Neural cell (in vitro differentiated cells): ENCODE results near the gene AFAP1. TPM values are rescaled to one million over a fixed set of nuclear protein-coding genes. Genes with fewer than 3 reads are reported as not detected.

Experiments used
- H2AFZ ChIP-seq: fragments of 200-600, 300-800 bp; sonication (generic), shearing (Covaris generic); 2 replicates; pipeline ENCODE4 v1.6.0; 2014; ENCODE audit warnings: low read depth, mild to moderate bottlenecking, antibody characterized with exemption, low read length, moderate library complexity
- H3F3A ChIP-seq: fragments of 200-600 bp; shearing (Covaris generic); 2 replicates; pipeline ENCODE4 v1.6.1; 2016; ENCODE audit warnings: mild to moderate bottlenecking, moderate library complexity, mixed read lengths, antibody characterized with exemption, low read length; ENCODE audit not compliant: insufficient read depth, poor library complexity, severe bottlenecking
- H3K27ac ChIP-seq: fragments of 200-600, 300-800 bp; sonication (generic), shearing (Covaris generic); 2 replicates; pipeline ENCODE4 v1.5.1; 2014; ENCODE audit warnings: mild to moderate bottlenecking, low read length, moderate library complexity
- H3K27me3 ChIP-seq: fragments of 300-800, 200-600 bp; sonication (generic), shearing (Covaris generic); 2 replicates; pipeline ENCODE4 v1.6.0; 2014; ENCODE audit warnings: mild to moderate bottlenecking, low read depth, low read length, moderate library complexity; ENCODE audit not compliant: insufficient read depth
- H3K36me3 ChIP-seq: fragments of 300-800, 200-600 bp; sonication (generic), shearing (Covaris generic); 2 replicates; pipeline ENCODE4 v1.5.1; 2014; ENCODE audit warnings: mild to moderate bottlenecking, antibody characterized with exemption, low read length, moderate library complexity; ENCODE audit not compliant: insufficient read depth
- H3K4me2 ChIP-seq: fragments of 300-800, 200-600 bp; sonication (generic), shearing (Covaris generic); 2 replicates; pipeline ENCODE4 v1.6.0; 2014; ENCODE audit warnings: mild to moderate bottlenecking, low read length
- H3K4me3 ChIP-seq: fragments of 300-800, 200-600 bp; sonication (generic), shearing (Covaris generic); 2 replicates; pipeline ENCODE4 v1.5.1; 2014; ENCODE audit warnings: mild to moderate bottlenecking, low read length, moderate library complexity
- H3K79me2 ChIP-seq: fragments of 200-600 bp; shearing (Covaris generic); replicated peaks from 2 replicates; pipeline ENCODE4 v1.6.0; 2014; ENCODE audit warnings: mild to moderate bottlenecking, low read length, moderate library complexity; ENCODE audit not compliant: insufficient read depth
- H3K9ac ChIP-seq: fragments of 300-800, 200-600 bp; sonication (generic), shearing (Covaris generic); 2 replicates; pipeline ENCODE4 v1.6.1; 2016; ENCODE audit warnings: mild to moderate bottlenecking, low read length, mixed read lengths
- H3K9me2 ChIP-seq: fragments of 200-600 bp; shearing (Covaris generic); 2 replicates; pipeline ENCODE4 v1.6.1; 2016; ENCODE audit warnings: mild to moderate bottlenecking, low read length, mixed read lengths; ENCODE audit not compliant: insufficient read depth
- H3K9me3 ChIP-seq: fragments of 200-600, 300-800 bp; sonication (generic), shearing (Covaris generic); 2 replicates; pipeline ENCODE4 v1.6.1; 2016; ENCODE audit warnings: mild to moderate bottlenecking, mixed run types, low read length, moderate library complexity, mixed read lengths
- H4K20me1 ChIP-seq: fragments of 200-600 bp; shearing (Covaris generic); 2 replicates; pipeline ENCODE4 v1.6.1; 2016; ENCODE audit warnings: mild to moderate bottlenecking, mixed run types; ENCODE audit not compliant: insufficient read depth
- EP300 ChIP-seq: fragments of 450-650 bp; conservative IDR thresholded peaks from 2 replicates; pipeline ENCODE4 v1.6.1; 2014; ENCODE audit warnings: antibody characterized with exemption, mild to moderate bottlenecking, moderate library complexity; ENCODE audit not compliant: poor library complexity, severe bottlenecking
- EZH2 ChIP-seq: fragments of 200-600, 300-800 bp; shearing (Covaris generic), sonication (generic); IDR thresholded peaks from 2 replicates; pipeline ENCODE4 v1.6.1; 2014; ENCODE audit warnings: antibody characterized with exemption, low read length, borderline replicate concordance, mild to moderate bottlenecking; ENCODE audit not compliant: insufficient read depth, poor library complexity, severe bottlenecking
- MXI1 ChIP-seq: fragments of 450-650 bp; conservative IDR thresholded peaks from 2 replicates; pipeline ENCODE4 v1.6.1; 2014; ENCODE audit warnings: antibody characterized with exemption, mild to moderate bottlenecking; ENCODE audit not compliant: poor library complexity, severe bottlenecking
- POLR2AphosphoS5 ChIP-seq: IDR thresholded peaks from 2 replicates; pipeline ENCODE4 v1.6.1; 2012
- RAD21 ChIP-seq: fragments of 450-650 bp; conservative IDR thresholded peaks from 2 replicates; pipeline ENCODE4 v1.6.1; 2014; ENCODE audit warnings: antibody characterized with exemption, mild to moderate bottlenecking, moderate library complexity
- SMC3 ChIP-seq: fragments of 450-650 bp; conservative IDR thresholded peaks from 2 replicates; pipeline ENCODE4 v1.6.1; 2014; ENCODE audit warnings: antibody characterized with exemption, mild to moderate bottlenecking, moderate library complexity; ENCODE audit not compliant: poor library complexity
- TAF1 ChIP-seq: IDR thresholded peaks from 2 replicates; pipeline ENCODE4 v1.6.1; 2012; ENCODE audit warnings: low read depth
- polyA plus RNA-seq: library from polyadenylated mRNA; depleted of rRNA; stranded (reverse); fragments of >200 nt; gene quantifications from 2 replicates; pipeline ENCODE4 v1.2.3, GENCODE V29; 2014
- TF ChIP-seq, protein P1 (sequence below): fragments of 450-650 bp; IDR thresholded peaks from 2 replicates; pipeline ENCODE4 v1.5.1; 2014; ENCODE audit warnings: antibody characterized with exemption, mild to moderate bottlenecking, moderate library complexity; ENCODE audit not compliant: poor library complexity, severe bottlenecking
- TF ChIP-seq, protein P2 (sequence below): IDR thresholded peaks from 2 replicates; pipeline ENCODE4 v1.6.1; 2012; ENCODE audit warnings: borderline replicate concordance

AFAP1 gene
- polyA plus RNA-seq, 1 donor from 2014 or later: 38.9 TPM

DNA sequence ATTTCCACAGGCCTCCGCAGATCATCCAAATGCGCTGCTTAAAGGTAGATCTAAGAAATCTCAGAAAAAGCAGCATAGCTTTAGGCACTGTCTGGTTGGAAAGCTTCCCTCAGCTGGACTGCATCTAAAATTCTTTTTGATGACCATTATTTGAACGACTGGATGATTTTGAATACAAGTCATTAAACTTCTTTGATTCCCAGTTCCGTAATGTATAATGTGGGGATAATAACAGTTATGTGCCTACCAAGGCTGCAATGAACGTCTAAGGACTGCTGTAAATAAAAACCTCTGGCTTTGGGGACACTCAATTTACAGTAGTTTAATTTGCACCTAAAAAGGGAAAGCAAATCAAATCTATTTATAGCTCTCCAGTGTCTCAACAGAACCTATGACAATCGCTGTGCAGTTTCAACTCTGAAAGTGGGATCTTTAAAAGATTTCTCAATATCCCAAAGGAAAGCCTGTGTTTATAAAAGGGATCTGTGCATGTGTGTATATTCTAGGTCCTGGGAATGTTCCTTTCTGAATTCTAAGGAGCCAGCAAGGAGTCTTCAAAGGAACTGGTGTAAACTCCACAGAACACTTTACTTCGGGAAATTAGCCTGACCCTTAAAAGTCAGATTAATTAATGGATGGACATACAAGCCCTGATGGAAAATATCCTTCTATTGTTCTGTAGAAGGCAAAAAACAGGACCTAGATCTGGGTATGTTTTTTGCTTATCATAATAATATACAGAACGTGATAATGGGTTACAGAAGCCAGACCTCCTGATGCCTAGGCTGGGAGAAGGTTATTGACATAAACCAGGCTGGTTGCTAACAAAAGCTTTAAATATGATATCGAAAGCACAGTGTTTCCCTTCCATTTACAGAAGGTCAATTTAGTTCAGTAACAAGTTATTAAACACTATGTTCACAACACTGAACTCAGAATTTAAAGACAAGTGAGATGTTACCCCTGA is 53.4 kb downstream of the AFAP1 start:
- Histone ChIP-seq H3K36me3 (no peaks in the 10 kb centered on the region), H3K9ac (no peak overlapping the region), H3K4me3 (no peak overlapping the region), H3K4me2 (no peak overlapping the region), H3F3A (no peaks in the 10 kb centered on the region), H3K9me3 (no peaks in the 10 kb centered on the region), H3K9me2 (no peaks in the 10 kb centered on the region), H3K79me2 (peaks cover 65% of the 10 kb centered on the region), H3K27me3 (no peaks in the 10 kb centered on the region), H4K20me1 (peaks cover 8% of the 10 kb centered on the region), H3K27ac (no peak overlapping the region), H2AFZ (no peak overlapping the region)
- TF ChIP-seq POLR2AphosphoS5 (no peak), SMC3 (no peak), EP300 (no peak), TAF1 (no peak), RAD21 (no peak), MXI1 (no peak), EZH2 (no peak)
- TF ChIP-seq, protein P1, sequence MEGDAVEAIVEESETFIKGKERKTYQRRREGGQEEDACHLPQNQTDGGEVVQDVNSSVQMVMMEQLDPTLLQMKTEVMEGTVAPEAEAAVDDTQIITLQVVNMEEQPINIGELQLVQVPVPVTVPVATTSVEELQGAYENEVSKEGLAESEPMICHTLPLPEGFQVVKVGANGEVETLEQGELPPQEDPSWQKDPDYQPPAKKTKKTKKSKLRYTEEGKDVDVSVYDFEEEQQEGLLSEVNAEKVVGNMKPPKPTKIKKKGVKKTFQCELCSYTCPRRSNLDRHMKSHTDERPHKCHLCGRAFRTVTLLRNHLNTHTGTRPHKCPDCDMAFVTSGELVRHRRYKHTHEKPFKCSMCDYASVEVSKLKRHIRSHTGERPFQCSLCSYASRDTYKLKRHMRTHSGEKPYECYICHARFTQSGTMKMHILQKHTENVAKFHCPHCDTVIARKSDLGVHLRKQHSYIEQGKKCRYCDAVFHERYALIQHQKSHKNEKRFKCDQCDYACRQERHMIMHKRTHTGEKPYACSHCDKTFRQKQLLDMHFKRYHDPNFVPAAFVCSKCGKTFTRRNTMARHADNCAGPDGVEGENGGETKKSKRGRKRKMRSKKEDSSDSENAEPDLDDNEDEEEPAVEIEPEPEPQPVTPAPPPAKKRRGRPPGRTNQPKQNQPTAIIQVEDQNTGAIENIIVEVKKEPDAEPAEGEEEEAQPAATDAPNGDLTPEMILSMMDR: no peak
- TF ChIP-seq, protein P2, sequence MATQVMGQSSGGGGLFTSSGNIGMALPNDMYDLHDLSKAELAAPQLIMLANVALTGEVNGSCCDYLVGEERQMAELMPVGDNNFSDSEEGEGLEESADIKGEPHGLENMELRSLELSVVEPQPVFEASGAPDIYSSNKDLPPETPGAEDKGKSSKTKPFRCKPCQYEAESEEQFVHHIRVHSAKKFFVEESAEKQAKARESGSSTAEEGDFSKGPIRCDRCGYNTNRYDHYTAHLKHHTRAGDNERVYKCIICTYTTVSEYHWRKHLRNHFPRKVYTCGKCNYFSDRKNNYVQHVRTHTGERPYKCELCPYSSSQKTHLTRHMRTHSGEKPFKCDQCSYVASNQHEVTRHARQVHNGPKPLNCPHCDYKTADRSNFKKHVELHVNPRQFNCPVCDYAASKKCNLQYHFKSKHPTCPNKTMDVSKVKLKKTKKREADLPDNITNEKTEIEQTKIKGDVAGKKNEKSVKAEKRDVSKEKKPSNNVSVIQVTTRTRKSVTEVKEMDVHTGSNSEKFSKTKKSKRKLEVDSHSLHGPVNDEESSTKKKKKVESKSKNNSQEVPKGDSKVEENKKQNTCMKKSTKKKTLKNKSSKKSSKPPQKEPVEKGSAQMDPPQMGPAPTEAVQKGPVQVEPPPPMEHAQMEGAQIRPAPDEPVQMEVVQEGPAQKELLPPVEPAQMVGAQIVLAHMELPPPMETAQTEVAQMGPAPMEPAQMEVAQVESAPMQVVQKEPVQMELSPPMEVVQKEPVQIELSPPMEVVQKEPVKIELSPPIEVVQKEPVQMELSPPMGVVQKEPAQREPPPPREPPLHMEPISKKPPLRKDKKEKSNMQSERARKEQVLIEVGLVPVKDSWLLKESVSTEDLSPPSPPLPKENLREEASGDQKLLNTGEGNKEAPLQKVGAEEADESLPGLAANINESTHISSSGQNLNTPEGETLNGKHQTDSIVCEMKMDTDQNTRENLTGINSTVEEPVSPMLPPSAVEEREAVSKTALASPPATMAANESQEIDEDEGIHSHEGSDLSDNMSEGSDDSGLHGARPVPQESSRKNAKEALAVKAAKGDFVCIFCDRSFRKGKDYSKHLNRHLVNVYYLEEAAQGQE: no peak

DNA sequence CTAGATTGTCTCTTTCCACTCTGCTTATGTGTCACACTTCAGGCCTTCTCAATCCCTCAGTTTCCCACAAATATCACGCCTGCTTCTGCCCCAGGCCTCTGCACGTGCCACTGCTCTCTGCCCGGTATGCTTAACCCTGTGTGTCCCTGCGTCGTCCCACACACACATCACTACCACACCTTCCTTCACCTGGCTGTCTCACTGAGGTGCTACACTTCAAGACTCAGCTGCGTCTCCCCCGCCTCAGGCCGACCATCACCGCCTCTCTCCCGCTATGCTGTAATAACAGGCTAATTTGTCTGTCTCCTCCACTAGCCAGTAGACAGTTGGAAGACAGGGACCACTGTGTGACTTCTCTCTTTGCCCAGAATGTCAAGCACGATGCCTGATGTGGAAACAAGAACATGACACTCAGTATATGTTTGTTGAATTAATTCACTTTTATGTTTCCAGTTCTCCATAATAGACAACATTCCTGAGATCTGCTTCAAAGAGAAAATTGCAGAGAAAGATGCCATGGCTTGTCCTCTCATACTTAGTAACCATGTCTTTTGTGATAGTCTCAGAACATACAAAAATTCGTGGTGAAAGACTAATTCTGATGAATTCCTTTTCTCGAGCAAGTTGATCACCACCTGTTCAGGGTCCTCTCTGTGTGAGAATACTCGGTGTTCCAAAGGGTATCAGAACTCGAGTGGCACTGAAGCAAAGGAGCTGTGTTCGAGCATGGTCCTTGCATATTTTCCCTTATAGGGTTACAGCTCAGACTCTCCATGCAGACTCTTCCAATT is 54.2 kb downstream of the AFAP1 start:
- H3K79me2 ChIP-seq: peaks cover 64% of the 10 kb centered on the region

More for the DNA sequence above, 54.2 kb downstream of the AFAP1 start:
- Histone ChIP-seq H3K9me3 (no peaks in the 10 kb centered on the region), H3K27me3 (no peaks in the 10 kb centered on the region), H3K27ac (no peak overlapping the region), H3K9ac (no peak overlapping the region), H4K20me1 (peaks cover under 1% of the 10 kb centered on the region), H3K4me2 (no peak overlapping the region), H2AFZ (no peak overlapping the region), H3K9me2 (no peaks in the 10 kb centered on the region), H3F3A (no peaks in the 10 kb centered on the region), H3K4me3 (no peak overlapping the region), H3K36me3 (no peaks in the 10 kb centered on the region)
- TF ChIP-seq, protein P1: no peak
- TF ChIP-seq EP300: no peak
- TF ChIP-seq RAD21: no peak
- TF ChIP-seq EZH2: no peak
- TF ChIP-seq, protein P2: no peak
- no peak for TF ChIP-seq TAF1
- TF ChIP-seq SMC3: no peak
- TF ChIP-seq MXI1: no peak
- no peak for TF ChIP-seq POLR2AphosphoS5
